HCT116 (cell line): ENCODE results near the gene GAS2L2.

Source experiments
- CBX3 ChIP-seq: IDR thresholded peaks from 2 replicates; pipeline ENCODE4 v1.6.1; 2012; ENCODE audit warnings: low read depth
- CEBPB ChIP-seq: IDR thresholded peaks from 2 replicates; pipeline ENCODE4 v1.6.1; 2012; ENCODE audit warnings: low read depth
- CTCF ChIP-seq, 3 experiments: fragments of 200-600 bp in 1 of 3; sonication (generic) in 1 of 3; IDR thresholded peaks in 2 of 3; conservative IDR thresholded peaks in 1 of 3; 2 replicates each; pipeline ENCODE4 v1.5.1; 2012 to 2017; ENCODE audit warnings: low read depth in 2 of 3, low read length in 2 of 3, antibody characterized with exemption in 1 of 3, borderline replicate concordance in 1 of 3, control low read depth in 1 of 3, mild to moderate bottlenecking in 1 of 3, mixed read lengths in 1 of 3, mixed run types in 1 of 3, moderate library complexity in 1 of 3; ENCODE audit not compliant: insufficient read depth in 1 of 3
- EZH2 ChIP-seq: fragments of 200-600 bp; sonication (generic); IDR thresholded peaks from 2 replicates; pipeline ENCODE4 v1.6.1; 2017; ENCODE audit warnings: antibody characterized with exemption, mixed run types
- EZH2phosphoT487 ChIP-seq: fragments of 200-600 bp; IDR thresholded peaks from 2 replicates; pipeline ENCODE4 v1.6.1; 2018; ENCODE audit warnings: antibody characterized with exemption, borderline replicate concordance
- JUND ChIP-seq: IDR thresholded peaks from 2 replicates; pipeline ENCODE4 v1.6.1; 2012
- POLR2A ChIP-seq: IDR thresholded peaks from 2 replicates; pipeline ENCODE4 v1.7.0; 2011; ENCODE audit warnings: borderline replicate concordance; ENCODE audit not compliant: insufficient read depth, insufficient read length; ENCODE audit errors: extremely low read depth
- RAD21 ChIP-seq: IDR thresholded peaks from 2 replicates; pipeline ENCODE4 v1.6.1; 2012; ENCODE audit warnings: low read depth, mild to moderate bottlenecking
- REST ChIP-seq: IDR thresholded peaks from 2 replicates; pipeline ENCODE4 v1.6.1; 2012; ENCODE audit warnings: low read depth
- SP1 ChIP-seq: IDR thresholded peaks from 2 replicates; pipeline ENCODE4 v1.6.1; 2012; ENCODE audit warnings: low read depth
- YY1 ChIP-seq: IDR thresholded peaks from 2 replicates; pipeline ENCODE4 v1.6.1; 2011; ENCODE audit warnings: low read length, low read depth, moderate library complexity, mild to moderate bottlenecking; ENCODE audit not compliant: insufficient replicate concordance; ENCODE audit errors: extremely low read depth

- no peak for TF ChIP-seq POLR2A
- no peak for TF ChIP-seq CBX3
- TF ChIP-seq EZH2, result no peak
- TF ChIP-seq YY1, result no peak
- TF ChIP-seq SP1, result no peak
- TF ChIP-seq CTCF (IDR thresholded peaks at IDR 0.05 in 2 of 3, conservative IDR thresholded peaks at IDR 0.05 in 1 of 3; ENCODE audit: borderline replicate concordance in 1 of 3, insufficient read depth in 1 of 3, low read depth in 2 of 3, low read length in 2 of 3), result no peak
- no peak for TF ChIP-seq EZH2phosphoT487
- no peak for TF ChIP-seq CEBPB
- no peak for TF ChIP-seq RAD21
- no peak for TF ChIP-seq JUND
- TF ChIP-seq REST, result no peak
Observed at GRCh38 chr17:35793257-35793656, 40.2 kb upstream of the GAS2L2 start.
